HG03175 (cell line): Measurements from ENCODE around the gene NDUFB5.
"Not testable (repeated sequence)": the region's sequence is repeated elsewhere in the genome, so short reads cannot be mapped to it uniquely, and the experiment has no call there.

Experiments used
- ATAC-seq: cut with Tn5 transposase; IDR thresholded peaks from one replicate; pipeline ENCODE4 v1.9.1; 2021; ENCODE audit warnings: mild to moderate bottlenecking, moderate library complexity; ENCODE audit not compliant: unreplicated experiment

NDUFB5 gene

DNA sequence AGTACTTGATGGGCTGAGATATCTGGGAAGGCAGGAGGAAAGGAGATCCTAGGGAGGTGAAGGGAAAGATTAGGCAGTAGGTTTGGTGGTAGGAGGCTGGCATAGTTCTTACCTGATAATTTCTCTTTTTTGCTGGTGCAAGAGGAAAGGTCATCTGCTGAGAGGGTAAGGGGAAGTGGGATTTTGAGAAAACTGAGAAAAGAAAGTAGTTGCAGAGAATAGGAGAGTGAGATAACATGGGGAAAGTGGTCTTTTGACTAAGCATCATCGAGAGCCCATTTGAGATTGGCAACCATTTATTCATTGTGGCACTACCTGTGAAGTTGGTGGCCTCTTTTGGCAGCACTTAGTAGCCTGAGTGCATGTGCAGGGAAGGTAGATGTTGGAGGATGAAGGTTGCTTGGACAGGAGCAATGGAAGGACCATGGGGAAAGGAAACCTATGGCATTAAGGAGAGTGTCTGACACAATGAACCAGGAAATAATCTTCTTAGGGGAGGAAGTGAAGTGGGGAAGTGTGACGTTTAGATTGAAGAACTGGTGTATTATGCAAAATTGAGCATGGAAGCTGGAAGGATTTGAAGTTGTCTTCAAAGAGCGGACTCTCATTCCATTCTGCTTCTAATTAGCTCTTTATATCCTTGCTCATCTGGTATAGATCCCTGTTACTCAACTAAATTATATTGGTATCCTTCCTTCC, 26.3 kb downstream of the NDUFB5 start:
- no peak for ATAC-seq

DNA sequence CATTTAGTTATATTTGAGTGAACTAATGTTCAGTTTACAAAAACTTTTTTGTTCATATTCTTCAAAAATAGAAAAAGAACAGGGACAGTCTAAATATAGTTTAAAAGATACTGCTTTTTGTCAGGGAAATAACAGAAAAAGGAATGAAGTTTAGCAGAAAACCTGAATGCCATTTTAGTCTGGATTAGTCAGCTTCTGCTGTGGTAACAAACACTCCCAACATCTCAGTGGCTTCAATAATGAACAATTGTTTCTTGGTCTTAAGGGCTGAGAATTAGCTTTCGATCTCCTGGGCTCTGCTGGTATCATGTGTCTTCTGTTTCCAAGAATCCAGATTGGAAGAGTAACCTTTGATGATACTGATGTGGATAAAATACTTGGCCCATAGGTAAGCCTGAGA, 35.9 kb downstream of the NDUFB5 start:
- ATAC-seq: no peak

DNA sequence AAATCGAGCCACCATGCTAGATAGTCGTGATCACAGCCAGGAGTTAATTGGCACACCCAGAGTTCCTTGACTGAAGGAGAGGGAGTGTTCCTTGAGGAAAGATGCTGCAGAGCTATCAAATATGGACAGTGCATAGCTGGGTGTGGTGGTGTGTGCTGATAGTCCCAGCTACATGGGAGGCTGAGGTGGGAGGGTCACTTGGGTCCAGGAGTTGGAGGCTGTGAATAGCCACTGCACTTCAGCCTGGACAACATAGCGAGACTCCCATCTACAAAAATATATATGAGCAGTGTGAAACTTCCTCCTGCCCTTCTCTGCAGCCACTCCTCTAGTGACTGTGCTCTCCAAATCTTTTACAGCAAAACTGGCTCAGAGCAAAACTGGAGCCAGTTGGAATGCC, 38.3 kb downstream of the NDUFB5 start:
- ATAC-seq: no peak

DNA sequence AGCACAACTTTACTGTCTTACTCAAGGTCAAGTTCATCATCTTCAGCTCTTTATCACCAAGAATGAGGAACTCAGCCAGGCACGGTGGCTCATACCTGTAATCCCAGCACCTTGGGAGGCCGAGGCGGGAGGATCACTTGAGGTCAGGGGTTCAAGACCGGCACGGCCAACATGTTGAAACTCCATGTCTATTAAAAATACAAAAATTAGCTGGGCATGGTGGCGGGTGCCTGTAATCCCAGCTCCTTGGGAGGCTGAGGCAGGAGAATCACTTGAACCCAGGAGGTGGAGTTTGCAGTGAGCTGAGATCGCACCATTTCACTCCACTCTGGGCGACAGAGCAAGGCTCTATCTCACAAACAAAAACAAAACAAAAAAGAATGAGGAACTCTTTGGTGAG, 39.2 kb downstream of the NDUFB5 start:
- ATAC-seq: not testable (repeated sequence)

DNA sequence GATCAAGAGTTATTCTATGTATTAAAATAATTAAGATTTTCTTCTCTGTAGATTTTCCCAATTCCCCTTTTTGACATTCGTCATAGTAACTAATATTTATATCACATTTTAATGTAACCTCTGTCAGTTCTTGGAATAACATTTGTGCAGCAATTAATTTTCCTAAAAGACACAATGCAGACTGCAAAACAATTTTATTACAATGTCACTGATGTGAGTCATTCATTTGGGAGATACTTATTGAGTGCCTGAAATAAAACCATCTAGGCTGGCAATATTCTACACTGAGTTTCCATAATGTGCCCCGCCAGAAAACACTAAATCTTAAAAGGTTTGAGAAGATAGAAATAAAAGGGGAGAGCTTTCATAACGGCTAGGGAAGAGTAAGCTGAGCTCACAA, 41.6 kb downstream of the NDUFB5 start:
- no peak for ATAC-seq

DNA sequence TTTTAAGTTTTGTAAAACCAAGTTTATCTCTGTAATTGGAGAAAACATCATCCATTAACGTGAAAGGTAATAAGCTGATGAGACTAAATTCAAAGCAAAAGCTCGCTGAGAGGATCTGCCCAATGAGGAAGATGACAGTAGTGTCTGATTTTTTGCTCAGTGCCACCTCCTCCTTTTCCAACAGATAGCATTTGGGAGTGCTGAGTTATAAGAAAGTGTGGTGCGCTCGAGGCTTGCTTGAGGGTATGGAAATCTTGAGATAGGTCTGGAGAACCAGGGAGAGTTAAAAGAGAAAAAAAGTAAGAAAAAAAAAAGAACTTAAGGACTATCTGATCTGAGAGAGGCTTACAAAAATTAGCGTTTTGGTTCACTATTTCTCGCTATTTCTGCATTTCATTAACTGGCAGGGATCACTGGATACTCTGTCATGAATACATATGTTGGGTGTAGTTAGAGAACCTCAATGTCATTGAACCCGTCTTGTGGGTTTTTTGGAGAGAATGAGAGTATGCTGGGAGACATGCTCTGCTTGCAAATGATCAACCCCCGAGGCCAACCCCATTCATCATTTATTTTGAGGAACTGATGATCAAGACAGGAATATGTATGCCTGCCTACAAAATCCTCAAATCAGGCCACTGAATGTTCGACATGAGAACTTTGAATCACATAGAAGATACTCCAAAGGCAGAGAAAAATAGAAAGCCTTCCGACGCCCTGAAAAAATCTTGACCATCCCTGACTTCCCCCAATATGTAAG, 47.3 kb downstream of the NDUFB5 start:
- no peak for ATAC-seq

DNA sequence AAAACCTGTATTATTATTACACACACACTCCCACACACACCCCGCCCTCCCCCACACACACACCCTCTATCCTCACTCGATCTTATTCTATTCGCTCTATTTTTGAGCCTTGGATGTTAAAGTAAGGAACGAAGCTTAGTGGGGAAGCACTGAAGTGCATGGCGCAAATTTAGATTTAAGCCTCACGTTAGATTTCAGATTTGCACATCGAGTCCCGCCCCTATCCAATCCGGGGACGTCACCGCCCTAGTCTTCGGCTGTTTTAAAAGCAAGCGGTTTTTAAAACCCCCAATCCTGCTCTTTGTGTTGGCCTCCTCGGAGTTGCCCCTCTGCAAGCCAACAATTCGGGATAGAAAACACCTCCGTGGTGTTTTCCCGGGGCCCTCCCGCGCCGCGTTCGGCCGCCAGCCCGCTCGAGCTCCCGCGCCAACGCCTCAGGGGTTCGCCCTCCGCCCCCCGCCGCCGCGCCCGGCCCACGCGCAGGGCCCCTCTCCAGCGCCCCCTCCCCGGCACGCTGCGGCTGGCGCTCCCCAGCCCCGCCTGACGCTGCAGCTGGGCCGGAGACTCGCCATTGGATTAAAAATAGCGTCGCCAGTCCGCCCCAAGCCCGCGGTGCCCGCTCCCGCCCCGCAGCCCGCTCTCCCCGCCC, 48.0 kb downstream of the NDUFB5 start, which contains the start of gene USP13:
Gene USP13 (plus strand): TSS at position 594 of the 649 bp plus-strand sequence. CDS start 186 bp downstream, outside the sequence.
- peak; percentile 60 for ATAC-seq

DNA sequence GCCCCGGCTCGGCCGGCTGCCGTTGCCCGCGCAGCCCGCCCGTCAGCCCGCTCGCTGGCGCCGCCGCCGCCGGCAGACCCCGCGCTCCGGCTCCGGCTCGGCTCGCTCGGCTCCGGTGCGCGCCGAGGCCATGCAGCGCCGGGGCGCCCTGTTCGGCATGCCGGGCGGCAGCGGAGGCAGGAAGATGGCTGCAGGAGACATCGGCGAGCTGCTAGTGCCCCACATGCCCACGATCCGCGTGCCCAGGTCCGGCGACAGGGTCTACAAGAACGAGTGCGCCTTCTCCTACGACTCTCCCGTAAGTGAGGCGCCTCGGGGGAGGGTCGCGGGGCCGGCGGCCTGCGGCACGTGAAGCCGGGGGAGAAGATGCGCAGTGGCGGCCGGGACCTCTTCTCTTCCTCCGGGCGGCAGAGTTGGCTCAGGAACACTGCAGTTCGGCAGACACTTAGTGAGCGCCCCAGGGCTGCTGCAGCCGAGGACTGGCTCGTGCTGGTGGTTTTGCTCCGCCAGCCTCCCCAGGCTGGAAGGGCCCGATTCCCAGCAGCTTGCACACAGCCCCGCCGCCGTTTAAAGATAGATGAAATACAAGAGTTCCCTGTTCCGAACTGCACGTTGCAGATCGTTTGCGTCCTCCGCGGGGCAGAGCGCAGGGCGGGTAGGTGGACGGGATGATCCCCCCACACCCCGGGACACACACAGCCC, 48.7 kb downstream of the NDUFB5 start:
- ATAC-seq: peak; percentile 57

DNA sequence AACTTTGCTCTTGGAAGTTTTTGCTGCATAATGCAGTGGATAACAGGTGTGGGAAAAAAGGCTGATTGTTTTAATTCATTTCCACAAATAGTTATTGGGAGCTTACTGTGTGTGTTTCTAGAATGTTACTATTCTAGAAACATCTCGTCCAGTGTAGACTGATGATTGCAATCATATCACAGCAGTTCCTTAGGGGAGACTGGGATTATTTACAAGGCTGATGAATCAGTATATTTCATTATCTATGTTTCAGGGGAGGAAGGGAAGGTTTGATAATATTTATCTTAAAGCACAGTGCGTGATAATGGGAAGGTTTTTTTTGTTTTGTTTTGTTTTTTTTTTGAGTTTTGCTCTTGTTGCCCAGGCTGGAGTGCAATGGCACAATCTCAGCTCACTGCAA, 50.6 kb downstream of the NDUFB5 start:
- no peak for ATAC-seq

DNA sequence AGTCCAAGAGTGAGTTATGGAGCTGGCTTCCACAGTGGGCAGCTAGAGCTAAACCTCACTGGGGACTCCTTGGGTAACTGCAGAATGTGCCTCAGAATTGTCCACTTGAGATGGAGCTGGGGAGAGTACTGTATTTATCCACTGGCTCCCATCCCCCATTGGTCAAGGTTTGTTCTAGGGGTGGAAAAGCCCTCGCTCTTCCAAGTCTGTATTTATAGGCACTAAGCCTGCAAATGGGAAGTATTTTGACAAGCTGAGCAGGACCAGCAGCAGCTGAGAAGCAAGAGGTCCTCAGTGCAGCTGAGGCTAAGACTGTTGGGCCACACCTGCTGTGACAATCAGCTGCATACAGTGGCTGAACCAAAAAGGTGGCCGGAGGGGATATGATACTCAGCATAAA, 54.0 kb downstream of the NDUFB5 start:
- no peak for ATAC-seq

DNA sequence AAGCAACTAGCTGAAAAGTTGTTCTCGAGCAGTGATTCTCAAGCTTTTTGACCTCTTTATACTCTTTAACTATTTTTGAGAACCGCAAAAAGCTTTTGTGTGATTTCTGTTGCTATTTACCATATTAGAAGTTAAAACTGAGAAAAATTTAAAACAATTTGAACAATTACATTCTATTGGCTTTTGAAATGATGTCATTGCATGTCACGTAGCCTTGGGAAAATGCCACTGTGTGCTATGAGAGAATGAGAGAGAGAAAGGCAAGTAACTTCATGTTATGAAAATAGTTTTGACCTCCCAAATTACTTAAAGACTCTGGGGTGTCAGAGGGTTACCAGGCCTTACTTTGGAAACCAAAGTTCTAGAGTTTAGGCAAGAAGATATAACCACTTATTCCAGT, 56.3 kb downstream of the NDUFB5 start:
- ATAC-seq: no peak

DNA sequence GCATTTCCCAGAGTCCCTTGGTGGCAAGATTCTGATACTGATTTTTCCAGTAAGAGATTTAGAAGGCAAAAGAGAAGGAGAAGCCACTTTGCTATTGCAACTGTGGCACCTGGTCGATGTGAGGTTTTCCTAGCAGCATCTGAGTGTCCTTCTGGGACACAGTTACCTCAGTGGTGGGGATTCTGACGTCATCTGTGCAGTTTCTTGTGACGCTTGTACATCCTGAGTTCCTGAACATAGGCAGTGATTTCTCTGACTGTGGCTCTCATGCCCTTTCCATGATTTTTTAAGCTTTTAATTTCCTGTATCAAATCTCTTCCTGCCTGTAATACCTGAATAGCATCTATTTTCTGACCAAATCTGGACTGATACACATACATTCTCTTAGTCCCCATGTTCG, 57.2 kb downstream of the NDUFB5 start:
- no peak for ATAC-seq

DNA sequence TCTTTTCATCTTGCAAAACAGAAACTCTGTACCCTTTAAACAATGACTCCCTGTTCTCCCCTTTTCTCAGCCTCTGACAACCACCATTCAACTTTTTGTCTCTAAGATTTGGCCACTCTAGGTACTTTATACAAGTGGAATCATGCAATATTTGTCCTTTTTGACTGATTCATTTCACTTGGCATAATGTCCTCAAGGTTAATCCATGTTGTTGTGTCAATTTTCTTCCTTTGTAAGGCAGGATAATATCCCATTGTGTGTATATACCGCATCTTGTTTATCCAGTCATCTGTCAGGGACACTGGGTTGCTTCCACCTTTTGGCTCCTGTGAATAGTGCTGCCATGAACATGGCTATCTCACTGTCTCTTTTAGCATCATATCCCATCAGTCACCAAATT, 58.5 kb downstream of the NDUFB5 start:
- ATAC-seq: no peak

DNA sequence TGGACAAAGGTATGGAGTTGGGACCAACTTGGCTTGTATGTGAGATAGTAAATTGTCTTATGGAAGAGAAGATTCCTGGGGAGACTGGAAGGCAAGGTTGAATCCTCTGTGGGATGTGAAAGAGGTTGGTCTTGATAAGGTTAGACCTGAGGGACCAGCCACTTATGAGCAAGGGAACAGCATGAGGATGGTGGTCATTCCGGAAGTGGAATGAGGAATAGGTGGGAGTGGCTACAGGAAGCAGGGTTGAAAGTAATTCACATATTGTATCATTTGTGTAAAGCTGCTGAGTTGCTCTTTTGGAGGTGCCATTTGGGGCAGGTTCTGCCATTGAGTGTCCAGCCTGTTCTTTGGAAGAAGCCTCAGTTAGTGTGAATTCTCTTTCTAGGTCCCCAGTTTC, 61.4 kb downstream of the NDUFB5 start:
- ATAC-seq: no peak

DNA sequence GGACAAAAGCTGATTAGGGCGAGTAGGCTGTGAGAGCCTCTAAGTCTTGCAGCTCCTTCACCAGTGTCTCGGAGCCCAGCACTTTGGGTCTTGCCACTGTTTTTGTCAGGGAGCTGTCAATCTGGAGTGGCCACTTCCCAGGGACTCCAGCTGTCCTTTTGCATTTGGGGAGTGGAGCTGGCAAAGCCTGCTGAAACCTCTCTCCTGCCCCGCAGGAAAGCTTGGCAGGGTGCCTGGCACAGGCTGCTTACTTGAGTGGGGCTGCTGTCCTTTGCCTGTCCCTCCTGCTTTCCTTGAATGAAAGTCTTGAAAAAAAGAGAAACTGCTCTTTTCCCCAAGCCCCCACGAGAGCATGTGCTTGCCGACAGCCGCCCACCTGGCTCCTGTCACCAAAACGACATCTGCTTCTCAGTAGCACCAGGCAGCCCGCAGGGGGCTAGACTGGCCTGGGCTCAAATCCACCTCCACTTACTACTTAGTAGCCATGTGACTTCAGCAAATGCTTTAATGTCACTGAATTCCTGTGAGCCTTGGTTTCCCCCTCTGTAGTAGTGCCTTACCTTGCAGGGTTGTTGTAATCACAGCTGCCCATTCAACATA, 61.9 kb downstream of the NDUFB5 start:
- ATAC-seq: no peak

DNA sequence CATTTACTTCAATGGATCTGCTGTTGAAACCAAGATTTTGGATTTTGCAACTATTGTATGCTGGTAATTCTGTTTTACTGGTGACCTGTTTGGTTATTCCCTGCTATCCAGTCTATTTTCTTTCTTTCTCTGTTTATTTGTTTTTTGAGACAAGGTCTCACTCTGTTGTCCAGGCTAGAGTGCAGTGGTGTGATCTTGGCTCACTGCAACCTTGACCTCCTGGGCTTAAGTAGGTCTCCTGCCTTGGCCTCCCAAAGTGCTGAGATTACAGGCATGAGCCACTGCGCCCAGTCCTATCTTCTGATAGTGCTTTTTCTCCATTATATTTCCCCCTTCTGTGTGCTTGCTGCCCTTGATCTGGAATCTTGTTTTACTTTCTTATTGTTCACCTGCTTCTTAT, 63.8 kb downstream of the NDUFB5 start:
- no peak for ATAC-seq

DNA sequence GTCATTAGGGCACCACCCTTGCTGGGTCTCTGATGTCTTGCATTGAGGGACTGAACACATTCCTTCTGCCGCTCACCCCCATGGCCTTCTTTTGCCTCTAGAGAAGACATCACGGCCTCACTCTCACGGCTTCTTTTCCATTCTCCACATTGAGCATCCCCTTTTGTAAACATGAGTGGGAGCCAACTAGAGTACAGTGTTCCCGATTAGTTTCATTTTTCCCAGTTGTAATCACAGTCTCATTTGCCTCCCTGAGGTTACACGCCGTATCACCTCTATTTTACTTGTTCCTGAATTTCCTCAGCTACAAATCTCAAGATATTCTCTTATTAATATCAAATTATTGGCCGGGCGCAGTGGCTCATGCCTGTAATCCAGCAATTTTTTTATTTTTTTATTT, 65.7 kb downstream of the NDUFB5 start:
- ATAC-seq: no peak

DNA sequence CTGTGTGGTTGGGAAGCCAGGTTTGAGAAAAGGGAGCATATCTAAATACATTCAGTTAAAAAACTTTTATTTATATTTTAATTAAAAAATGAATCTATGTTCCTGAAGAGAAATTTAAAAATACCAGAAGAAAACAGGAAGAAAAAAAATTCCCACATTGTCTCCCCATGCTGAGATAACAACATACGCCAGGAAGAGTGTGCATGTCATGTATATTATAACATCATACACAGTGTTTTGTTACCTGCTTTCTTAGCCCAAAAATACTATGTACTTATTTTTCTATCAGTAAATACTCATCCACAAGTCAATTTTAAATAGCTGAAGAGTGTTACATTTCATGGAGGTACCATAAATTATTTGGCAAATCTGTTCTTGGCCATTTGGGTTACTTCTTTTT, 66.7 kb downstream of the NDUFB5 start:
- no peak for ATAC-seq

DNA sequence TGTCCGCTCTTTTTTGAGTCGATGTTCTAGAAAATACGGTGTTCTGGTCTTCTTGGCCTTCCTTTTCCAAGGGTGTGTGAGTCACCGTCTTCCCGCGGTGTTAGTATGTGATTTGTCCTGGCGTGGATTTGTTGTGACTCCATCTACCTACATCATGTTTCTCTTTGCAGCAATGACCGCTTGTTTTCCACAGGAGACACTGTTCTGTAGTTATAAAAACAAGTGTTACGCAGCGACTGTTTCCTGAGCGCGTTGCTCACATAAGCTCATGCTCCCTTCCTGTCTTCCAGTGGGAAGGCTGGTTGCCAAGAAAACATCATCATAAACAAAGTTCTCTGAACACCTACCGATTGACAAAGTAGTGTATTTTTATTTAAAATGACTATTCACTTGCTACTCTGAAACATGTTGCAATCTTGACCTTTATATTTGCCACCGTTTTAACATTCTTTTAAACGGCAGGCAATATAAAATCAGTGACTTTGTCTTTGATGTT, 67.2 kb downstream of the NDUFB5 start:
- ATAC-seq: no peak

DNA sequence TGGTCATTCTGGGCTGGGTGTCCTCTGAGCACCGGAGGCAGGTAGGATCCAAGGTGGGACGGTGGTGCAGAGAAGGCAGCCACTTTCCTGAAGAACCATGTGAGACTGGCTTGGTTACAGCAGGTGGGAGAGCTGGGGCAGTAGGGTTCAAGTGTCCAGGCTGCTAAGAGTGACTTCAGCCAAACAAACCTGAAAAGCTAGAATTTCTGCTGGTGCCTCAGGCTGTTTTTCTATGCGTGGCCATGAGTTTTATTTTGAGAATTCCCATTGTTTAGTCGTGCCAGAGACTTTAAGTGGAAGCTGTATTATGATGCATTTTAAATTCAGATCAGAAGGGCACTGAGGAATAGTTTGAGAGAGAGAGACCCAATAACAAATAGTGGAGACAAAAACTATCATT, 68.3 kb downstream of the NDUFB5 start:
- ATAC-seq: no peak

DNA sequence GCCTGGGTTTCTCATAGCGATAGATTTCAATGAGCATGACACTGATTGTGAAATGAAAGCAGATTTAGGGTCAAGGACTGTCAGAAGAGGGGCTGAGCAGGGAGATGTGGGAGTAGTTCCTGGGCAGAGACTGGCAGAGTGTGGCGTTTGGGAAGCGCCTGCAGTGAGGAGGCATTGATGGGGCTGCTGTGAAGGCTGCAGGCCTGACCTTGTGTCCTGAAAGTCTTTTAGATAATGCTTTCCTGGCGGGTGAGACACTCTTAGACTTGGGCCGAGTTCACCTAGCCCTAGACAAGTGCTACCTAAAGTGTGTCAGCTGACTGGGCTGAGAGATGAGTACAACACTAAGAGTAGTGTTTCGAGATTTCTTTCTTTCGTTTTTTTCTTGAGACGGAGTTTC, 68.9 kb downstream of the NDUFB5 start:
- no peak for ATAC-seq
